Esophagus (tissue), 2 donors: ENCODE data around the gene CTSA. TPM values are rescaled to one million over a fixed set of nuclear protein-coding genes. Genes with fewer than 3 reads are reported as not detected.

Experiments
- H3K27ac ChIP-seq, 2 donors: one replicate each; pipeline ENCODE4 v1.5.1; 2013; ENCODE audit warnings: low read depth in 2 of 2, mild to moderate bottlenecking in 2 of 2, inconsistent platforms in 1 of 2, low read length in 1 of 2, moderate library complexity in 1 of 2
- H3K27me3 ChIP-seq, 2 donors: one replicate each; pipeline ENCODE4 v1.6.1; 2013; ENCODE audit warnings: low read length in 2 of 2, control low read depth in 1 of 2, mild to moderate bottlenecking in 1 of 2; ENCODE audit not compliant: insufficient read depth in 2 of 2, control insufficient read depth in 1 of 2
- H3K36me3 ChIP-seq, 2 donors: one replicate each; pipeline ENCODE4 v1.6.1; 2013; ENCODE audit warnings: low read length in 1 of 2; ENCODE audit not compliant: control insufficient read depth in 2 of 2, insufficient read depth in 2 of 2
- H3K4me1 ChIP-seq, 2 donors: one replicate each; pipeline ENCODE4 v1.6.1; 2013; ENCODE audit warnings: low read length in 1 of 2; ENCODE audit not compliant: control insufficient read depth in 2 of 2, insufficient read depth in 2 of 2
- H3K4me3 ChIP-seq, 2 donors: one replicate each; pipeline ENCODE4 v1.5.1; 2013; ENCODE audit warnings: low read length in 2 of 2, mild to moderate bottlenecking in 2 of 2, low read depth in 1 of 2, moderate library complexity in 1 of 2
- H3K9me3 ChIP-seq, 2 donors: one replicate each; pipeline ENCODE4 v1.6.1; 2013; ENCODE audit warnings: mild to moderate bottlenecking in 2 of 2, low read depth in 1 of 2, low read length in 1 of 2, moderate library complexity in 1 of 2; ENCODE audit not compliant: control insufficient read depth in 2 of 2, insufficient read depth in 1 of 2
- WGBS, 2 donors: extraction: QIAGEN DNeasy Blood & Tissue Kit; methylation state at CpG; one replicate each; pipeline ENCODE4 v1.1.7; 2013; 5-methylcytosine and 5-hydroxymethylcytosine counted together
- polyA plus RNA-seq, 2 donors: library from polyadenylated mRNA; stranded (reverse); fragments of 200-250 nt; gene quantifications; one replicate each; pipeline ENCODE4 v1.2.3, GENCODE V29; 2013
- donor health status: healthy with polysubstance abuse.
- donor health status: Bipolar disorder and iron deficiency.

The CTSA gene
- polyA plus RNA-seq, 2 donors, result 43.6 to 55.0 TPM

- 1% methylated on average over 23 of the region's 23 CpGs for WGBS, 2 donors
- Histone ChIP-seq H3K4me1 (no peaks in the 10 kb centered on the region), H3K27me3 (no peaks in the 10 kb centered on the region), H3K27ac (peak within 1 kb of the TSS; percentile 73 to 93), H3K36me3 (peaks cover 11 to 21% of the 10 kb centered on the region in 2 donors), H3K4me3 (peak within 1 kb of the TSS; percentile 60 to 86), H3K9me3 (no peaks in the 10 kb centered on the region)
Measured at GRCh38 chr20:45880988-45881788, 9.9 kb upstream of the CTSA start, which contains the start of gene ZSWIM1. TSS of gene ZSWIM1 (plus strand) at chr20:45881227. CDS start at chr20:45882593, 1,366 bp downstream.

DNA sequence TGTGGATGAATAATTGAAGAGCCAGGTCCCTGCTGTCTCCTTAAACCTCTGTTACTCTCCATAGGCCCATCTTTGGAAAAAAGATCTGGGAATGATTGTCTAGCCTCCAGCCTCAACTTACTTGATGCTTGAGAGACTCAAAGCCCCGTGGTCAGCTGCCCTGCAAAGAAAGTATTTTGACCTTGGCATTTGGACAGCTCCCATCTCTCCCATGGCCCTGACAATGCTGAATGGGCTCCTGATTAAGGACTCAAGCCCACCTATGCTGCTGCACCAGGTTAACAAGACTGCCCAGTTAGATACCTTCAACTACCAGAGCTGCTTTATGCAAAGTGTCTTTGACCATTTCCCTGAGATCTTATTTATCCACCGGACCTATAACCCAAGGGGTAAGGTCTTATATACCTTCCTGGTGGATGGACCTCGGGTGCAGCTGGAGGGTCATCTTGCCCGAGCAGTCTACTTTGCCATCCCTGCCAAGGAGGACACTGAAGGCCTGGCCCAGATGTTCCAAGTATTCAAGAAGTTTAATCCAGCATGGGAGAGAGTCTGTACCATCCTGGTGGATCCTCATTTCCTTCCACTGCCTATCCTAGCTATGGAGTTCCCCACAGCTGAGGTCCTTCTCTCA, 8.6 kb upstream of the CTSA start:
- H3K4me3 ChIP-seq, result no peak overlapping the region
- H3K36me3 ChIP-seq, result peaks cover 11 to 22% of the 10 kb centered on the region in 2 donors
- no peak overlapping the region for H3K27ac ChIP-seq
- no peaks in the 10 kb centered on the region for H3K4me1 ChIP-seq
- WGBS, 2 donors, result 83% methylated on average over 4 of the region's 4 CpGs
- H3K9me3 ChIP-seq, result no peaks in the 10 kb centered on the region
- H3K27me3 ChIP-seq, result no peaks in the 10 kb centered on the region

DNA sequence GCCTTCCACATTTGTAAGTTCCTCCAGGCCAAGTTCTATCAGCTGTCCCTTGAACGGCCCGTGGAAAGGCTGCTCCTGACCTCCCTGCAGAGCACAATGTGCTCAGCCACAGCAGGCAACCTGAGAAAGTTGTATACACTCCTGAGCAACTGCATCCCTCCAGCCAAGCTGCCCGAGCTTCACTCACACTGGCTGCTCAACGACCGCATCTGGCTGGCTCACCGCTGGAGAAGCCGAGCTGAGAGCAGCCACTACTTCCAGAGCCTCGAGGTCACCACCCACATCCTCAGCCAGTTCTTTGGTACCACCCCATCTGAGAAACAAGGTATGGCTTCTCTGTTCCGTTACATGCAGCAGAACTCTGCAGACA, 8.1 kb upstream of the CTSA start:
- peaks cover 11 to 17% of the 10 kb centered on the region in 2 donors for H3K36me3 ChIP-seq
- H3K9me3 ChIP-seq, result no peaks in the 10 kb centered on the region
- H3K27ac ChIP-seq, result no peak overlapping the region
- no peaks in the 10 kb centered on the region for H3K27me3 ChIP-seq
- WGBS, 2 donors, result 82 to 84% methylated on average over 9 of the region's 9 CpGs
- no peak overlapping the region for H3K4me3 ChIP-seq
- H3K4me1 ChIP-seq, result no peaks in the 10 kb centered on the region

DNA sequence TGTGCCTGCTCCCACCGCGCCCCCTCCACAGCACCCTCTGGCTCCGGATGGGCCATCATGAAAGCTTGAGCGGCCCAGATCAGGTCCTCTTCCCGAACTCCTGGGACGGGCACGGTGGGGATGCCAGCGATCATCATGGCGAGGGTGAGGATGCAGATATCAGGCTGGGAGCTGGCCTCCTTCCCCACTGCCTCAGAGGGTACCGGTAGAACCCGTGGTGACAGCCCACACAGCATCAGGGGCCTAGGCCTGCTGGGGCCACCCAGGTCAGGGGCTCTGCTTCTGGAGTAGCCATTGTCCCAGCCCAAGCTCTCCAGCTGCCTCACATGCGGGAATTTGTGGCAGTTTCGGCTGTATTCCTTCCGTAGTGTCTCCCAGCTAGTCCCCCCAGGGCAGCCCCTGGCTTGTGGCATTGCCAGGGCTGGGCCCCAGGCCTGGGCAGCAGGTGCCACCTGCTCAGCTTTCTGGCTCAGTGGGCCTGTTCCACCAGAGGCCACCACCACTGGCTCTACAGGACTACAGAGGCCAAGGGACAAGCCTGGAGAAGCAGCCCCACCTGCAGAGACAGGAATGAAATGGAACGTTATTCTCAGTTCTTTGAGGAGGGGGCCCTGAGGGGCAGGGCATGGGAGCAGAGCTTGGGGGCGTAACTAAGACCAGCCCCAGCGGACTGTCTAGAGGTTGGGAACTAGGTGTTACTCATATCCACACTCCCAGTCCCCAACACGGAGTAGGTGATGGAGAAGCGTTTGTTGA, 4.4 kb upstream of the CTSA start:
- Histone ChIP-seq H3K4me1 (peaks cover 0 to 4% of the 10 kb centered on the region in 2 donors), H3K36me3 (peaks cover 11 to 16% of the 10 kb centered on the region in 2 donors), H3K9me3 (no peaks in the 10 kb centered on the region), H3K4me3 (no peak overlapping the region), H3K27me3 (no peaks in the 10 kb centered on the region), H3K27ac (no peak overlapping the region)
- WGBS, 2 donors, result 90 to 92% methylated on average over 19 of the region's 19 CpGs

GRCh38 chr20:45887346-45887715, 3.8 kb upstream of the CTSA start, which contains the start of gene SPATA25:
TSS of gene SPATA25 (minus strand) at chr20:45887622. CDS start at chr20:45887590, 32 bp downstream.
- no peaks in the 10 kb centered on the region for H3K9me3 ChIP-seq
- peaks cover 3 to 10% of the 10 kb centered on the region in 2 donors for H3K4me1 ChIP-seq
- H3K4me3 ChIP-seq, result no peak within 1 kb of the TSS
- no peaks in the 10 kb centered on the region for H3K27me3 ChIP-seq
- H3K27ac ChIP-seq, result no peak within 1 kb of the TSS
- peaks cover 11 to 16% of the 10 kb centered on the region in 2 donors for H3K36me3 ChIP-seq
- whole genome bisulfite sequencing, 2 donors, result 90 to 96% methylated on average over 8 of the region's 8 CpGs

GRCh38 chr20:45888681-45889080, 2.5 kb upstream of the CTSA start:
- H3K36me3 ChIP-seq, result peaks cover 1 to 8% of the 10 kb centered on the region in 2 donors

DNA sequence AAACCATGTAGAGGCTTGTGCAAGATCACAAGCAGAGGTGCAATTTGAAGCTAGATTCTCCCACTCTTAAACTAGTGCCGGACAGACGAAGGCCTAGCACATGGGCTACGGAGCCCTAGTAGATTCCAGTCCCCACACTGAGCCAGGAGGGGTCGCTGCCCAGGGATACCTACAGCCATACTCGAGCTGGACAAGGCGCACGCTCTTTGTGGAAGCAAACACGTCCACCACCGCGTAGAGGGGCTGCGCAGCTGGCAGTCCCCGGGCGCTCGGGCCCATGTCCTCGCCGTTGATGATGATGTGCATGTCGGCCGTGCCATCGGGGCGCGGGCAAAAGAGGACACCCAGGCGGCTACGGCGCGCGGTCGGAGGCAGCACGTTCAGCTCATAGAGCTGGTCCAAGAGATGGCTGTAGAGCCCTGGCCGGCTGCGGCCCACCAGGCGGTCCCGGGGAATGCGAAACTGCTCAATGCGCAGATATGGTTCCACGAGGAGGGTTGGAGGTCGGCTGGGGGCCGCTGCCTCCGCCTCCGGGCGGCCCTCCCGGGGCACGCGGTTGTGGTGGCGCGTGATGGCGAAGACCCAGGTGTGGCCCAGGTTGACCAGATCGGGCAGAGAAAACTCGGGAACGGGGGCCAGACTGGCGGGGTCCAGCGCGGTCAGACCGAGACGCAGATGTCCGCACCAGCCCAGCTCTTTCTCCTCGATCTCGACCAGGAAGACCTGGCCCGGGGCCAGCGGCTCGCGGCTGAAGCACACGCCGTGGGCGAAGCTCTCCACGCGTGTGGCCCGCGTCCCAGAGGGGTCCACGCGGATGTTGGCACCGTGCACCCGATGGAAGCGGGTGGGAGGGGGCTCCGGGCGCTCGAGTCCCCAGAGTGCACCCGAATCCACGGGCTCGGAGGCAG, 804 bp upstream of the CTSA start:
- peaks cover 7 to 18% of the 10 kb centered on the region in 2 donors for H3K4me1 ChIP-seq
- WGBS, 2 donors, result 2 to 4% methylated on average over 68 to 79 of the region's 79 CpGs
- H3K9me3 ChIP-seq, result no peaks in the 10 kb centered on the region
- H3K36me3 ChIP-seq, result peaks cover 7 to 15% of the 10 kb centered on the region in 2 donors
- no peaks in the 10 kb centered on the region for H3K27me3 ChIP-seq
- H3K4me3 ChIP-seq, result peak overlapping the region; percentile 80 to 86
- peak overlapping the region; percentile 80 to 83 for H3K27ac ChIP-seq

More at GRCh38 chr20:45888681-45889080, 2.5 kb upstream of the CTSA start:
- Histone ChIP-seq H3K9me3 (no peaks in the 10 kb centered on the region), H3K4me3 (no peak overlapping the region), H3K4me1 (peaks cover 5 to 18% of the 10 kb centered on the region in 2 donors), H3K27me3 (no peaks in the 10 kb centered on the region), H3K27ac (no peak overlapping the region)
- WGBS, 2 donors, result 90 to 93% methylated on average over 3 of the region's 3 CpGs

- H3K4me3 ChIP-seq, result peak overlapping the region; percentile 80 to 86
- WGBS, 2 donors, result 76 to 77% methylated on average over 9 of the region's 9 CpGs
- peaks cover 7 to 18% of the 10 kb centered on the region in 2 donors for H3K4me1 ChIP-seq
- no peaks in the 10 kb centered on the region for H3K27me3 ChIP-seq
- no peaks in the 10 kb centered on the region for H3K9me3 ChIP-seq
- H3K27ac ChIP-seq, result no peak overlapping the region
- H3K36me3 ChIP-seq, result peaks cover 14 to 18% of the 10 kb centered on the region in 2 donors
Measured at GRCh38 chr20:45892049-45892825, 1.1 kb downstream of the CTSA start.
